PC-3 (cell line): Measurements from ENCODE around the gene P2RY11.

ENCODE experiments used
- EZH2 ChIP-seq: fragments of 300-600 bp; sonication (generic); IDR thresholded peaks from one replicate; pipeline ENCODE4 v1.6.1; 2017; ENCODE audit warnings: antibody characterized with exemption, mild to moderate bottlenecking, low read length; ENCODE audit not compliant: unreplicated experiment
- TF ChIP-seq, protein P1 (sequence below): fragments of 300-600 bp; sonication (generic); conservative IDR thresholded peaks from 2 replicates; pipeline ENCODE4 v1.5.1; 2017; ENCODE audit warnings: antibody characterized with exemption, low read depth, mild to moderate bottlenecking, low read length

GRCh38 chr19:10113964-10114650, 2.6 kb downstream of the P2RY11 start:
- TF ChIP-seq, protein P1, sequence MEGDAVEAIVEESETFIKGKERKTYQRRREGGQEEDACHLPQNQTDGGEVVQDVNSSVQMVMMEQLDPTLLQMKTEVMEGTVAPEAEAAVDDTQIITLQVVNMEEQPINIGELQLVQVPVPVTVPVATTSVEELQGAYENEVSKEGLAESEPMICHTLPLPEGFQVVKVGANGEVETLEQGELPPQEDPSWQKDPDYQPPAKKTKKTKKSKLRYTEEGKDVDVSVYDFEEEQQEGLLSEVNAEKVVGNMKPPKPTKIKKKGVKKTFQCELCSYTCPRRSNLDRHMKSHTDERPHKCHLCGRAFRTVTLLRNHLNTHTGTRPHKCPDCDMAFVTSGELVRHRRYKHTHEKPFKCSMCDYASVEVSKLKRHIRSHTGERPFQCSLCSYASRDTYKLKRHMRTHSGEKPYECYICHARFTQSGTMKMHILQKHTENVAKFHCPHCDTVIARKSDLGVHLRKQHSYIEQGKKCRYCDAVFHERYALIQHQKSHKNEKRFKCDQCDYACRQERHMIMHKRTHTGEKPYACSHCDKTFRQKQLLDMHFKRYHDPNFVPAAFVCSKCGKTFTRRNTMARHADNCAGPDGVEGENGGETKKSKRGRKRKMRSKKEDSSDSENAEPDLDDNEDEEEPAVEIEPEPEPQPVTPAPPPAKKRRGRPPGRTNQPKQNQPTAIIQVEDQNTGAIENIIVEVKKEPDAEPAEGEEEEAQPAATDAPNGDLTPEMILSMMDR, result no peak
- TF ChIP-seq EZH2, result no peak
